ENCODE data around the gene KLHL3. TPM values are rescaled to one million over a fixed set of nuclear protein-coding genes. Genes with fewer than 3 reads are reported as not detected.

The KLHL3 gene
- total RNA-seq, 2 experiments from 2014 or later: 24.1 to 27.1 TPM

- Mint-ChIP-seq H3K4me1 (peaks cover 6% of the 10 kb centered on the region), H3K36me3 (ENCODE audit: low read depth) (no peaks in the 10 kb centered on the region), H3K4me3 (no peak overlapping the region), H3K9me3 (peaks cover 2% of the 10 kb centered on the region), H3K27ac (no peak overlapping the region), H3K27me3 (peaks cover 34% of the 10 kb centered on the region)
- CTCF ChIA-PET: no interaction called here
- no peak for DNase-seq
- POLR2A ChIA-PET: no interaction called here
Measured at GRCh38 chr5:137589185-137589584, 146.7 kb downstream of the KLHL3 start.

- Mint-ChIP-seq H3K36me3 (ENCODE audit: low read depth) (no peaks in the 10 kb centered on the region), H3K4me3 (no peak overlapping the region), H3K9me3 (peaks cover 2% of the 10 kb centered on the region), H3K4me1 (peaks cover 6% of the 10 kb centered on the region), H3K27me3 (peaks cover 27% of the 10 kb centered on the region), H3K27ac (no peak overlapping the region)
- no peak for DNase-seq
- POLR2A ChIA-PET: no interaction called here
- CTCF ChIA-PET: no interaction called here
Measured at GRCh38 chr5:137587919-137588318, 148.0 kb downstream of the KLHL3 start.

GRCh38 chr5:137584262-137584661, 151.6 kb downstream of the KLHL3 start:
- H3K9me3 Mint-ChIP-seq: no peaks in the 10 kb centered on the region
- POLR2A ChIA-PET: no interaction called here
- CTCF ChIA-PET: no interaction called here
- peaks cover 5% of the 10 kb centered on the region for H3K4me1 Mint-ChIP-seq
- no peak overlapping the region for H3K27ac Mint-ChIP-seq
- H3K27me3 Mint-ChIP-seq: peaks cover 21% of the 10 kb centered on the region
- H3K36me3 Mint-ChIP-seq (ENCODE audit: low read depth): no peaks in the 10 kb centered on the region
- no peak overlapping the region for H3K4me3 Mint-ChIP-seq
- DNase-seq: no peak

GRCh38 chr5:137583129-137583528, 152.8 kb downstream of the KLHL3 start:
- ChIA-PET CTCF (interaction anchor here (0.6 kb wide), 1 partner anchor 221 kb away, joined by 3 read pairs; no protein-coding TSS in a partner anchor), POLR2A (no interaction called here)
- Mint-ChIP-seq H3K27me3 (peaks cover 16% of the 10 kb centered on the region), H3K27ac (no peak overlapping the region), H3K9me3 (no peaks in the 10 kb centered on the region), H3K36me3 (ENCODE audit: low read depth) (no peaks in the 10 kb centered on the region), H3K4me3 (no peak overlapping the region), H3K4me1 (no peaks in the 10 kb centered on the region)
- DNase-seq: no peak

DNA sequence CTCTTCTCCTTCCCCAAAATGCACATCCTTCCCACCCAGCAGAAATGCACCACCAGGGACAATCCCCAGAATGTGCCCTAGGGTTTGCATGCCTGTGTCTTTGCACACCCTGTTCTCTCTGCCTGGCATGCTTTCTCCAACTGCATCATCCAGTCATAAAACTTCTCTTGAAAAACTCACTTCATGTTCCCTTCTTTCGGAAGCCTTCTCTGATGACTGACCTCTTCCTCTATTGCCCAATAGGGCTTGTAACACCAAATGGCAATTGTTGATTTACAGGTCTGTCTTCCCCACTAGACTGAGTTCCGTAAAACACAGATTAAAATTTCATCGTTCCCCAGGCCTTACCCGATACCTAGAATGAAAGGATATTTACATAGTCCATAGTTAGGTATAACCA, 153.7 kb downstream of the KLHL3 start:
- Mint-ChIP-seq H3K9me3 (no peaks in the 10 kb centered on the region), H3K4me3 (no peak overlapping the region), H3K4me1 (no peaks in the 10 kb centered on the region), H3K27me3 (peaks cover 13% of the 10 kb centered on the region), H3K27ac (no peak overlapping the region), H3K36me3 (ENCODE audit: low read depth) (no peaks in the 10 kb centered on the region)
- ChIA-PET CTCF (no interaction called here), POLR2A (no interaction called here)
- no peak for DNase-seq

GRCh38 chr5:137581776-137582175, 154.1 kb downstream of the KLHL3 start:
- no peaks in the 10 kb centered on the region for H3K9me3 Mint-ChIP-seq
- no peak overlapping the region for H3K27ac Mint-ChIP-seq
- CTCF ChIA-PET: no interaction called here
- H3K4me1 Mint-ChIP-seq: no peaks in the 10 kb centered on the region
- DNase-seq: no peak
- H3K27me3 Mint-ChIP-seq: peaks cover 9% of the 10 kb centered on the region
- no peak overlapping the region for H3K4me3 Mint-ChIP-seq
- H3K36me3 Mint-ChIP-seq (ENCODE audit: low read depth): no peaks in the 10 kb centered on the region
- POLR2A ChIA-PET: no interaction called here

DNA sequence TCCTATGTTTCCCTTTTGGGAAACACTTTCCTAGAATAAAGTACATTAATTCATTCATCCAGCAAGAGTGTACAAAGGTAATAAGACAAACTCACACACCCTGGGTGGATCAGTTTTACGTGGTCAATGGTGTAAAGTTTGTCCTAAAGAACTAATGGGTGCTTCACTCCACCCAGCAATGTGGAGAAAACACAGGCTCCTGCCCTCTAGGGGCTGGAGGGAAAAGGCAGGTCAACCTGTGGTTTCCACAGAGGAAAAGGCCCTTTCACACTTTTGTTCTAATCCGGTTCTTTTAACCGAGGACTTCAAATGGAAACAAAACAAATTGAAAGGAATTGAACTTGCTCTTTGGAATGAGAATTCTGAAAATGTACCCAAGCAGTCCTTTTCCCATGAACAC, 155.9 kb downstream of the KLHL3 start:
- Mint-ChIP-seq H3K27me3 (peaks cover 6% of the 10 kb centered on the region), H3K9me3 (no peaks in the 10 kb centered on the region), H3K4me1 (no peaks in the 10 kb centered on the region), H3K27ac (no peak overlapping the region), H3K36me3 (ENCODE audit: low read depth) (no peaks in the 10 kb centered on the region), H3K4me3 (no peak overlapping the region)
- ChIA-PET POLR2A (no interaction called here), CTCF (interaction anchor here (0.6 kb wide), 1 partner anchor 111 kb away, joined by 3 read pairs; no protein-coding TSS in a partner anchor)
- no peak for DNase-seq

DNA sequence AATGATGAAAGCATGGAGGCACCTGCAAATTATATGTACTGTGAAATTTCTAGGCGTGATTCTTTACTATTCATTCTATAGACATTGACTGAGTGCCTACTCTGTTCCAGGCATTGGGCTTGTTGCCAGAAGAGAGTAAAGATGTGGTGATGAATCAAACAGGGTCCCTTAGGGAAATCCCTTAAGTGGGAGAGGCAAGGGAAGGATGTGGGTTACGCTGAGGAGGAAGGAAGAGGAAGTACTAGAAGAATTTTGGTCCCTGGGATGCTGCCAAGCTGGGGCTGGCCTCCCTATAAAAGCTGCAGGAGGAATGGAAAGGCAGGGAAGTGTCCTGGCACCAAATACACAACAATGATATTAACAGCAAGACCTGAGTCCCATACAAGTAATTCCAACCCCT, 160.0 kb downstream of the KLHL3 start:
- no peaks in the 10 kb centered on the region for H3K4me1 Mint-ChIP-seq
- H3K27ac Mint-ChIP-seq: no peak overlapping the region
- H3K27me3 Mint-ChIP-seq: peaks cover 12% of the 10 kb centered on the region
- DNase-seq: no peak
- no peaks in the 10 kb centered on the region for H3K9me3 Mint-ChIP-seq
- ChIA-PET CTCF (interaction anchor here (1.2 kb wide), 1 partner anchor 10 kb away, joined by 4 read pairs; no protein-coding TSS in a partner anchor), POLR2A (no interaction called here)
- no peaks in the 10 kb centered on the region for H3K36me3 Mint-ChIP-seq (ENCODE audit: low read depth)
- H3K4me3 Mint-ChIP-seq: no peak overlapping the region

GRCh38 chr5:137575211-137575610, 160.7 kb downstream of the KLHL3 start:
- Mint-ChIP-seq H3K27ac (no peak overlapping the region), H3K4me3 (no peak overlapping the region), H3K9me3 (no peaks in the 10 kb centered on the region), H3K36me3 (ENCODE audit: low read depth) (no peaks in the 10 kb centered on the region), H3K27me3 (peaks cover 12% of the 10 kb centered on the region), H3K4me1 (no peaks in the 10 kb centered on the region)
- DNase-seq: no peak
- CTCF ChIA-PET: interaction anchor here (1.2 kb wide), 1 partner anchor 9 kb away, joined by 4 read pairs; no protein-coding TSS in a partner anchor
- POLR2A ChIA-PET: no interaction called here

- H3K4me3 Mint-ChIP-seq: no peak overlapping the region
- CTCF ChIA-PET: no interaction called here
- H3K9me3 Mint-ChIP-seq: no peaks in the 10 kb centered on the region
Measured at GRCh38 chr5:137573376-137573775, 162.5 kb downstream of the KLHL3 start.

GRCh38 chr5:137572042-137572695, 163.7 kb downstream of the KLHL3 start:
- Mint-ChIP-seq H3K4me1 (no peaks in the 10 kb centered on the region), H3K4me3 (no peak overlapping the region), H3K9me3 (no peaks in the 10 kb centered on the region), H3K27me3 (peaks cover 14% of the 10 kb centered on the region), H3K36me3 (ENCODE audit: low read depth) (no peaks in the 10 kb centered on the region), H3K27ac (no peak overlapping the region)
- ChIA-PET POLR2A (no interaction called here), CTCF (no interaction called here)
- no peak for DNase-seq

More at GRCh38 chr5:137573376-137573775, 162.5 kb downstream of the KLHL3 start:
- POLR2A ChIA-PET: no interaction called here
- no peaks in the 10 kb centered on the region for H3K36me3 Mint-ChIP-seq (ENCODE audit: low read depth)
- H3K27ac Mint-ChIP-seq: no peak overlapping the region
- H3K4me1 Mint-ChIP-seq: no peaks in the 10 kb centered on the region
- no peak for DNase-seq
- H3K27me3 Mint-ChIP-seq: peaks cover 12% of the 10 kb centered on the region

DNA sequence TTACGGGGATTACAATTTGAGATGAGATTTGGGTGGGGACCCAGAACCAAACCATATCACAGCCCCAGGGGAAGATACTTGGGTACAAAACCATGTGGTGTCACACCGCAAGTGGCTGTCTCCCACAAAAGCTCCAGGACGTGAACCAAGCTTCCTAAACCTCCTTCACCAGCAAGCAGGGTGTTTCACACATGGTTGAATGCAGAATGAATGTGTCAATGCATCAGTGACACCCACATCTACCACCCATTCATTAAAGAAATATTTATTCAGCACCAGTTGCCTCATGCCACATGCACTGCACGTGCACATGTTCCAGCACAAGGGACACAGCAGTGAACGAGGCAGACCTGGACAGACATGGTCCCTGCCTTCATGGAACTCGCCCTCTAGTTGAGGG, 165.8 kb downstream of the KLHL3 start:
- Mint-ChIP-seq H3K36me3 (ENCODE audit: low read depth) (no peaks in the 10 kb centered on the region), H3K27ac (no peak overlapping the region), H3K9me3 (no peaks in the 10 kb centered on the region), H3K4me1 (no peaks in the 10 kb centered on the region), H3K27me3 (peaks cover 15% of the 10 kb centered on the region), H3K4me3 (no peak overlapping the region)
- DNase-seq: no peak
- CTCF ChIA-PET: no interaction called here
- POLR2A ChIA-PET: no interaction called here
